ENCODE measurements around the gene CCDC63.

CCDC63 gene

GRCh38 chr12:110885152-110885840 lies 38.5 kb downstream of the CCDC63 start:
- no peak for DNase-seq

- DNase-seq: no peak
Measured at GRCh38 chr12:110888256-110888991, 41.6 kb downstream of the CCDC63 start.

GRCh38 chr12:110889361-110889760 lies 42.6 kb downstream of the CCDC63 start:
- DNase-seq: no peak

DNA sequence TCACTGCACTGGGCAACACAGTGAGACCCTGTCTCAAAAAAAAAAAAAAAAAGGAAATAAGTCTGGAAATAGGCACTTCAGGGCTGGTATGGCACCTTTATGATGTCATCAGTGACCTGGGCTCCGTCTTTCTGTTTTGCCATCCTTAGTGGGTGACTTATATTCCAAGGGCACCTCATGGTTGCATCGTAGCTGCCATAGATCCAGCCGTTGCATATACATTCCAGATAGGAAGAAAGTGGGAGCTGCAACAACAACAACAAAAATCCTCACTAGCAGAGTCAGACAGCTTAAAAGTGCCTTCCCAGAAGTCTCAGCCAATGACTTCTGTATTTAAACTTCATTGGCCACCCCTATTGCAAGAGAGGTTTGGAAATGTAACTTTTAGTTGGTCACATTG lies 47.2 kb downstream of the CCDC63 start:
- DNase-seq: no peak

GRCh38 chr12:110896559-110896958 lies 49.8 kb downstream of the CCDC63 start:
- DNase-seq: no peak

GRCh38 chr12:110901401-110901800 lies 54.6 kb downstream of the CCDC63 start:
- DNase-seq: no peak

DNA sequence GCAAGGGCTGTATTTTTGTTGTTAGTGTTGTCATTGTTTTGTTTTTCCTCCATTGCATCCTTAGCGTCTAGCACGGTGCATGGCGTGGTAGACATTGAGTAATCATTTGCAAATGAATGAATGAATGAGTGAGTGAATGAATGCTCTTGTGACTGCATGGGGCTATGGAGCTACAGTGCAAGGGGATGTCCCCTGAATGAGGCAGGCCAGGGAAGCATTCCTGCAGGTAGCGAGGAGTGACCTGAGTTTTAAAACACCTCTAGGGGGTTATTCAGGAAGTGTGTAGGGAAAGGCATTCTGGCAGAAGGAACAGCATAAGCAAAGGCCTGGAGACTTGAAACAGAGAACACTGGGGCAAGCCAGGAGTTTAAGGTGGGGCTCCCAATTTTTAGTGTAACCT lies 56.7 kb downstream of the CCDC63 start:
- no peak for DNase-seq

GRCh38 chr12:110906083-110906482 lies 59.3 kb downstream of the CCDC63 start:
- peak; percentile 19 to 56 (median 42) for DNase-seq

DNA sequence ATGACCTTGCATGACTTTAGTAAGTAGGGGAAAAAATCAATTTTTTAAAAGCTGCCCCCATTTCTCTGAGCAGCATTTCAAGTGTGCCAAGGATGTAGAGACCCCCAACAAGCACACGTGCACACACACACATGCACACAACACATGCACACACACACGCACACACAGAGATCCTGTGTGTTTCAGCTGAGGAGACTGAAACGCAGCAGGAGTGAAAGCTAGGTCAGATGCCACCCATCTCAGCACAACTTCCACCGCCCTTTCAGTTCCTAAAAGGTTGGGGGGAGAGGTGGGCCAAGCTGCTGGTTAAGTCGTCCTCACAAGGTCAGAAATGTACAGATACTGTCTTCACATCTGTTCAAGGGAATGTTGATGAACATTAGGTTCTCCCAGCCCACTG lies 59.7 kb downstream of the CCDC63 start:
- no peak for DNase-seq

DNA sequence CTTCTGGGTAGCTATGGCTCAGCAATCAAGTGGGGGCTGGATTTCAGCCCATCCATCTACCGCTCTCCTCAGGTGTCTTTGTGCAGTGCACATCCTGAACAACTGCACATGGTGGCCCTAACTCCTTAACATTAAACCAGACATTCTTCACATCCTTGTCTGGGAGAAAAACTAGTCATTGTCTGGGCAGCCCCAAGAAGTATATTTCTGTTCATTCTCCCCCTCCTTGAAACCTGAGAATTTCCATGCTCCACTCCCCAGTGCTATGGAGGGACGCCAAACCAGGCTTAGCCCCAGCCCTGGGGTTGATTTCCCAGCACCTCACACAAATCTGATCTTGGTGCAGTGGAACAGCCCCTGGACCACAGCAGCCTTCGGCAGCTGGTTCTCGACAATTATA lies 60.2 kb downstream of the CCDC63 start:
- DNase-seq: no peak

- peak in 3 of 4 experiments; percentile 18 to 25 (median 19) for DNase-seq
Measured at GRCh38 chr12:110907583-110907982, 60.8 kb downstream of the CCDC63 start.

DNA sequence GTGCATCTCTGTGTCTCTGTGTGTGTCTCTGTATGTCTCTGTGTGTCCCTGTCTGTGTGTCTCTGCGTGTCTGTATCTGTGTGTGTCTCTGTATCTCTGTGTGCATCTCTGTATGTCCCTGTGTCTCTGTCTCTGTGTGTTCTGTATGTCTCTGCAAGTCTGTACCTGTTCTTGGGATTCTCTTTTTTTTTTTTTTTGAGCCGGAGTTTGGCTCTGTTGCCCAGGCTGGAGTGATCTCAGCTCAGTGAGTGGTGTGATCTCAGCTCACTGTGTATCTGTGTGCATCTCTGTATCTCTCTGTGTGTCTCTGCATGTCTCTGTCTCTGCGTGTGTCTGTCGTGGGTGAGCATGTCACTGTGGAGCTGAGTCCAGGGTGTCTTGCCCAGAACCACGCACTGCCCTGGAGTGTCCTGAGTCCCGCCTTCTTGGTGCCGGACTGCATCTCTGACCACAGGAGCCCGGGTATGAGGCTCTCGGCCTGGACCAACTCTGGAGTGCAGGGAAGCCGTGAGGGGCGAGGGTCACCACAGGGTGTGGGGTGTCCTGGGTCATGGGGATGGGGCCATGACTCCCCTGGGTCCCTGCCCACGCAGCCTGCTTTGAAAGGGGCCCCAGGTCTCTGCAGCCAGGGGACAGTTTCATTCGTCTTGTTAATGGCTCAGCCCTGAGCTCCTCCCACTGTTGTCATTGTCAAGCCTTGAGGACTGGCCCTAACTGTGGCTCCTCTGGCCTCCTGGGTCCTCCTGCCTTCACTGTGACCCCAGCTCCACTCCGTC lies 61.8 kb downstream of the CCDC63 start:
- DNase-seq: no peak

- DNase-seq: peak in 3 of 4 experiments; percentile 18 to 37 (median 24)
Measured at GRCh38 chr12:110912263-110912662, 65.5 kb downstream of the CCDC63 start.

DNA sequence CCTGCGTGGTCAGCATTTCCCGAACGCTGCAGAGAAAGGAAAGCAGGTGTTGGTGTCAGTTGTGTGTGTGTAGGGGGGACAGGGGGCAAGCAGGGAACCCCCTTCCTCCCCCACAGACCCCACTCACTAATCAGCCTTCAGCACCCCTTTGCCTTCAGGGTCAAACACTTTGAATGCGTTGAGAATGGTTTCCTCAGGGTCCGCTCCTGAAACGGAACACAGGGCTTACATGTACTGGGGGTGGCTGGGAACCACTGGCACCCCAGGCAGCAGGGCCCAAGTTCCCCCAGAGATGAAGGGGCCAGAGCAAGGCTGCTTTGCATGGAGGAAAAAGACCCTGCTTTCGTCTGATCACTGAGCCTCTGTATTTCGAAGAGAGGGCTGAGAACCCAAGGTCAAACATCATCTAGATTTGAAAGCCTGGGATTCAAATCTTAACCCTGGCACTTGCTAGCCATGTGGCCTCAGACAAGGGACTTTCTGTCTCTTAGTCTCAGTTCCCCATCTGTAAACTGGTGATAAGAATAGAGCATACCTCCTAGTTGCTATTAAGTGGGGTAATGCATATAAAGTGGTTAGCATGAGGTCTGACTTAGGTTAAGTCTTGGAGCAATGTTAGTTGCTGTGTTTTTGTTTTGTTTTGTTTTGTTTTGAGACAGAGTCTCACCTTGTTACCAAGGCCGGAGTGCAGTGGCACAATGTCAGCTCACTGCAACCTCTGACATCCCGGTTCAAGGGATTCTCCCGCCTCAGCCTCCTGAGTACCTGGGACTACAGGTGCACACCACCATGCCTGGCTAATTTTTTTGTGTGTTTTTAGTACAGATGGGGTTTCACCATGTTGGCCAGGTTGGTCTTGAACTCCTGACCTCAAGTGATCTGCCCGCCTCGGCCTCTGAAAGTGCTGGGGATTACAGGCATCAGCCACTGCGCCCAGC lies 66.6 kb downstream of the CCDC63 start:
- peak in 3 of 4 experiments; percentile 45 to 63 (median 47) for DNase-seq

DNA sequence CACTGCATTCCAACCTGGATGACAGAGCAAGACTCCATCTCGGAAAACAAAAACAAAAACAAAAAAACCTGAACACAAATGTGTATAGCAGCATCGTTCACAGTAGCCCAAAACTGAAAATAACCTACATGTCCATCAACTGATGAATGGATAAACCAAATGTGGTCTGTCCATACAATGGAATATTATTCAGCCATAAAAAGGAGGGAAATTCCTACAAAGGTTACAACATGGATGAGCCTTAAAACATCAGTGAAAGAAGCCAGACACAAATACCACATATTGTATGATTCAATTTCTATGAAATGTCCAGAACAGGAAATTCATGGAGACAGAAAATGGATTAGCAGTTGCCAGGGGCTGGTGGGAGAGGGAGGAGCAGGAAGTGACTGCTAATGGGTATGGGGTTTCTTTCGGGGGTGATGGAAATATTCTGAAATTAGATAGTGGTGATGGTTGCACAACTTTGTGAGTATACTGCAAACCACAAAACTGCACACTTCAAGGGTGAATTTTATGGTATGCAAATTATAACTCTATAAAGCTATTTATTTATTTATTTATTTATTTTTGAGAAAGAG lies 69.6 kb downstream of the CCDC63 start:
- no peak for DNase-seq

GRCh38 chr12:110917467-110917866 lies 70.7 kb downstream of the CCDC63 start:
- DNase-seq: no peak

DNA sequence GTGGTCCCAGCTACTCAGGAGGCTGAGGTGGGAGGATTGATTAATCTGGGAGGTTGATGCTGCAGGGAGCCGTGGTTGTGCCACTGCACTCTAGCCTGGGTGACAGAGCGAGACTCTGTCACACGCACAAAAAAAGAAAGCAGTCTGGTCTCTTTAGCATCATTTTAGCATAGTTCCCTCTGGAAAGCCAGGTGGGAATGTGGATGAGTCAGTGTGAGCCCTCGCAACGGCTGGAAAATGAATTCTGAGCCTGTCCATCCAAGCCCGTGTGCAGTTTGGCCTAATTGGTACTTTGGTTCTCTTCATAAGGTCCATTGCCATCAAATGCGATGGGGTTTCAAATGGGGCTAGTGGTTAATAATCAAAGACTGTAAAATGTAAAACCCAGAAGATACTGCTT lies 71.2 kb downstream of the CCDC63 start:
- DNase-seq: no peak

- no peak for DNase-seq
Measured at GRCh38 chr12:110919720-110920119, 72.9 kb downstream of the CCDC63 start.

DNA sequence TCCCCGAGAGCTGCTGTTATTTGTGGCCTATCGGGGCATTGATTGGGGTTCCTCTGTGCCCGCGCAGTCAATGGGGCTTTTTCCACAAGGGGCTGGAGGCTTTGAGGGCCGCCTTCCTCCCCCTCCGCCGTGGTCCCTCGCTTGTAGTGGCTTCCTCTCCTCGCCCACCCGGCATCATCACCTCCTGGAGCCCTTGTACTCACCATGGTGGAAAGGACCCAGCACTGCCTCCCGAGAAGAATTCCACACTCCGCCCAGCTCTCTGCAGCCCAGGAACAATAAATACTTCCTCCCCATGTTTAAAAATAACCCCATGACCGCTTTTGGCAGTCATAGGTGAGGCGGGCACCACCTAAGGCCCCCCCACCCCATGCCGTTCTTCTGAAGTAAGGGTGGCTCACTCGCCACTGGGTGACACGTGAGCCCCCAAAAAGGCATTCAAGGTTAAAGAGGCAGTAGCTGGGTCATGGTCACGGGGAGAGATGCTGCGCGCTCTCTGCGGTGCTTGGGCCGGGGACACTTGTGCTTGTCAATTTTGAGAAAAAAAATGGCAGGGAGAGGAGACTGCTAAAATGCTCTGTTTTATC lies 73.6 kb downstream of the CCDC63 start, which contains the start of gene MYL2:
TSS of gene MYL2 (minus strand) at position 256 of the 587 bp plus-strand sequence. CDS start at position 206, 50 bp downstream.
- DNase-seq: no peak

GRCh38 chr12:110921262-110921661 lies 74.5 kb downstream of the CCDC63 start:
- no peak for DNase-seq

- no peak for DNase-seq
Measured at GRCh38 chr12:110922652-110923051, 75.9 kb downstream of the CCDC63 start.

Data from suppressor macrophage (primary cell).